DOHH2 (cell line): ENCODE measurements around the gene ZNG1B.
"Not testable (repeated sequence)": the region's sequence is repeated elsewhere in the genome, so short reads cannot be mapped to it uniquely, and the experiment has no call there.

Experiments
- CTCF ChIP-seq: fragments of 200-600 bp; sonication (generic); IDR thresholded peaks from one replicate; pipeline ENCODE4 v1.5.1; 2014; ENCODE audit warnings: antibody characterized with exemption, mild to moderate bottlenecking, low read depth, low read length; ENCODE audit not compliant: poor library complexity, severe bottlenecking
- EZH2phosphoT487 ChIP-seq: fragments of 200-600 bp; sonication (generic); IDR thresholded peaks from 2 replicates; pipeline ENCODE4 v1.6.1; 2017; ENCODE audit warnings: borderline replicate concordance, mild to moderate bottlenecking, antibody characterized with exemption, low read length, moderate library complexity, mixed read lengths

- not testable (repeated sequence) for TF ChIP-seq CTCF, EZH2phosphoT487
Measured at GRCh38 chr2:113508187-113508586, 70.7 kb downstream of the ZNG1B start.
